Activated CD4-positive, alpha-beta T cell treated with anti-CD3 and anti-CD28 coated beads for 24 hours (primary cell): ENCODE measurements around the gene NFATC2.
"Not testable (repeated sequence)": the region's sequence is repeated elsewhere in the genome, so short reads cannot be mapped to it uniquely, and the experiment has no call there.

Source experiments
- DNase-seq, 2 donors: peaks; one replicate each; pipeline ENCODE4 v3.0.0-alpha.2; 2020; ENCODE audit warnings: low read depth in 2 of 2

The NFATC2 gene

DNA sequence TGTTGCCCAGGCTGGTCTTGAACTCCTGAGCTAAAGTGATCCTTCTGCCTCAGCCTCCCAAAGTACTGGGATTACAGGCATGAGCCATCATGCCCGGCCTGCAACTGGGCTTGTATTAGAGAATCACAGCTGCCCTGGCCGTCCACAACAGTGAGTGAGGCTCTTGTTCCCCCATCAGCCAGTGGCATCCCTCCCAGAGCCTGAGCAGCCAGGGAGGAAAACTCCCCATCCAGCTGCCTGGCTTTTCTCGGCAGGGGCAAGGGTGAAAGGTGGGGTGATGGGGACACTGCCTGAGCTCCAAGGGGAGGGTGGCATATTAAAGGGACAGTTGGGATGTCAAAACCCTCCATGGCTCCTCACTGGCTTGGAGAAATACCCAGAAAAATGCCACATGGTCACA is 185.6 kb downstream of the NFATC2 start:
- no peak for DNase-seq

DNA sequence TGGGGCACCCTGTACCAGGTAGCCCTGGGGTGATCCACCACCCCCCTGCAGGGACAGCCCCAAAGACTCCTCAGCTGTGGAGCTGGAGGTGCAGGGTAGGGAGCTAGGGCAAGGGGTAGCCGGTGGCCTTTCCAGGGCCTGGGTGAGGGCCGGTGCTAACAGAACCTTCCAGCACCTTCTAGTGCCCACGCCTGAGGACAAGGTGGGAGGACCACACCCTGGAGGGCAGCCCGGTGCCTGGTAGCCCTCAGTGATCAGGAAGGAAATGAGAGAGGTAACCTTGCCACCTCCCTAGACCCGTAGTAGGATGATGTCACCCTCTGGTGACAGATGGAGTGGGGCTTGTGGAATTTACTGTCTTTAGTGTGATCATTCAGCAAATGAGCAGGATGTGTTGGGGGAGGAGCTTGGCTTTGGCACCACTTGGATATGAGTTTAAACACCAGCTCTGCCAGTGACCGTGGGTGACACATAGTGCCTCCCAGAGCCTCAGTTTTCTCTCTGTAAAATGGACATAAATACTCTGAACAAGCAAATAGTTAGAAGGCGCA is 187.7 kb downstream of the NFATC2 start:
- DNase-seq: no peak

DNA sequence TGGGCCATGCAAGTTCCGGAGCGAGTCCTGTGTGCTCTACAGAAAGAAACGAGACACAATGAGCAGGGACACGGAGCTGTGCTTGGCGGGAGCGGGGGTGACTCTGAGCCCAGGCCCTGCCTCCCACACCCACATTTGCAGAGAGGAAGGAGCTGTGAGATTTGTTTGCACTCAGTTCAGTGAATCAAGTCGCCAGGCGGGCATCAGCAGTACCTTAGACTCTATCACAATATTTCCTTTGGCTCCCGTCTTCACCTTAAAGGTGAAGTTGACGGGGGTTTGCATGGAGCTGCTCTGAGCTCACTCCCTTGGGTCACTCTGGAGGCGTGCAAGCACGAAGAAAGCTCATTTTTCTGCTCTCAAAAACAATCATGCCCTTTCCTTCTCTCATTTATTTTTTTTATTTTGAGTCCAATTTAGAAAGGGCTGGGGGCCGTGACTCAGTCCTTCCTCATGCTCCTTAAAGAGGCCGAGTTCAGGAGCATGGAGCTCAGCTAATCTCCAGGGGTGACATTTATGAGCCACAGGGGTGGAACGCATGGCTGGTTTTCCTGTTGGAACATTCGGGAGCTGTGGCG is 188.2 kb downstream of the NFATC2 start:
- no peak for DNase-seq

DNA sequence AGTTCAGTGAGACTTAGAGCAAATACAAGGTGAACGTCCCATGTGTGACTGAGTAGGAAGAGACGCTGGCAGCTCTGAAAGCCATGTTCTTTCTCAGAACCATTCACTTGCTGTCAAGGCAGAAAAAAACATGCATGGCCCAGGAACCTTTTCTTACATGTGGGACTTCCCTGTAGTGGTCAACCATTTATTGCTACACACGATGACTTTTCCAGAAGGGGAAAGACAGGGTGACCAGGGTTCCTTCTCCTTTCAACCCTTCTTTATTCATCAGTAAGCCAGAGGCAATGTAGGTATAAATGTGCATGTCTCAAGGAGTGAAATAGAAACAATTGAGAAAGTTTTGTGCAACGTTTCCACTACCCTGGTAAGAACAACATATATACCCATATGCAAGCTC is 189.0 kb downstream of the NFATC2 start:
- DNase-seq: no peak

DNA sequence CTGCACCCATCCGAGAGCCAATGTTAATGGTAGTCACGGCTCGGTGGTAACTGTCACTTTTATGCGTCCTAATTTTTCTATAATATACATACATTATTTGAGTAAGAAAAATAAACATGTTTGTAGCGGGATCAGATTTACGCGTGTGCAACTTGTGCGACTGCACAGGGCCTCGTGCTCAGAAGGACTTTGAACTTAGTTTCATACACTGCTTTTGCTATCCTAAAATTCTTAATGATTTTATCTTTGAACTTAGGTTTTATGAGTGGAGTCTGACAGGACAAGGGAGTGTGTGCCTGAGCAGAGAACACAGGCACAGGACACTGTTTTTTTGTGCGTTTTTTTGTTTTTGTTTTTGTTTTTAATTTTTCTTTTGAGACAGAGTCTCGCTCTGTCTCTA is 189.7 kb downstream of the NFATC2 start:
- DNase-seq: no peak

DNA sequence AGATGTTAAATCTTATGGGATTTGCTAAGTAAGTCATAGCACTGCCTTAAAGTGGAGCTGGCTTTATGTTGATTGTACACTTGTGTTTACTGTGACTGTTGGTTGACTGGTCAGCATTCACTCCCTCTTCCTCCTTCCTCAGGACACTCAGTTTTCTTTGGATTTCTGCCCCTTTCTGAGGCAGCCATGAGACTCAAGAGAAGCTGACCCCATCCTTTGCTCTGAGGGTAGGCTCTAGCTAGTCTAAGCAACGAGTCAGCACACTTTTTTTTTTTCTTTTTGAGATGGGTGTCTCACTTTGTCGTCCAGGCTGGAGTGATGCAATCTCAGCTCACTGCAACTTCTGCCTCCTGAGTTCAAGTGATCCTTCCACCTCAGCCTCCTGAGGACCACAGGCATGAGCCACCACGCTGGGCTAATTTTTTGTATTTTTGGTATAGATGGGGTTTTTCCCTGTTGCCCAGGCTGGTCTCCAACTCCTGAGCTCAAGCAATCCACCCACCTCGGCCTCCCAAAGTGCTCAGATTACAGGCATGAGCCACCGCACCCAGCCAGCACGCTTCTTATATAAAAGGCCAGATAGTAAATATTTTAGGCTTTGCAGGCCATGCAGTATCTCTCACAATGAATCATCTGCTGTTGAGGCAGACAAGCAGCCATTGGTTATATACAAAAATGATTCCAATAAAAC is 191.4 kb downstream of the NFATC2 start:
- no peak for DNase-seq

DNA sequence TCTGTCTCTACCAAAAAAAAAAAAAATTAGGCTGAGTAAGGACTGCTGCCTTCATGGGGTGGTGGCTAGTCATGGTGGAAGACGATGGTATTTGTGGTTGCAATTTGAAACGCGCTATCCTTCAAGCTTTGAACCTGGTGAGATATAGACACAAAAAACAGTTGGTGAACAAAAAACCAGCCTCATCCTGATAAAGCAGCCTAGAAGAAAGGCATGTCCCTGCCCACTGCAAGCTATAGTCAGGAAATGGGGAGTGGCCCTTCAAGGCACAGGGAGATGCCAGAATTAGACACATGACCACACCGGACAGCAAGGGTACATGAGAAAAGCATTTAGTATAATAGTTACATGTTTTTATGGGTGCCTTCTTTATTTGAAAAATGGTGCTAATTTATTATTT is 193.6 kb downstream of the NFATC2 start:
- no peak for DNase-seq

DNA sequence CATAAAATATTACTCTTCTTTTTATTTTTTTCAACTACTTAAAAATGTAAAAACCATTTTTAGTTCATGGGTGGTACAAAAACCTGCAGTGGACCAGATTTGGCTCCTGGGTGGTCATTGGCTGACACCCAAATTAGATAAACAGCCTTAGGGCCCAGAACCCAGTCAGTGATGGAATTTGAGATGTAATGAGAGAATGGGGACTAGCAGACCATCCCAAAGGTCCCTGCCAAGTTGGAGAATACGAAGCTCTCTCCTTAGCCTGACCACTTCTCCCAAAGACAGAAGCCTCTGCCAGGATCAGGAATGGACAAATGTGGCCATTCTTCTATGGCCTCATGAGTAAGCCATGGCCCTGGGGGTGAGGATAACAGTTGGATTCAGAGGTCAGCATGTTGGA is 194.7 kb downstream of the NFATC2 start:
- no peak for DNase-seq

DNA sequence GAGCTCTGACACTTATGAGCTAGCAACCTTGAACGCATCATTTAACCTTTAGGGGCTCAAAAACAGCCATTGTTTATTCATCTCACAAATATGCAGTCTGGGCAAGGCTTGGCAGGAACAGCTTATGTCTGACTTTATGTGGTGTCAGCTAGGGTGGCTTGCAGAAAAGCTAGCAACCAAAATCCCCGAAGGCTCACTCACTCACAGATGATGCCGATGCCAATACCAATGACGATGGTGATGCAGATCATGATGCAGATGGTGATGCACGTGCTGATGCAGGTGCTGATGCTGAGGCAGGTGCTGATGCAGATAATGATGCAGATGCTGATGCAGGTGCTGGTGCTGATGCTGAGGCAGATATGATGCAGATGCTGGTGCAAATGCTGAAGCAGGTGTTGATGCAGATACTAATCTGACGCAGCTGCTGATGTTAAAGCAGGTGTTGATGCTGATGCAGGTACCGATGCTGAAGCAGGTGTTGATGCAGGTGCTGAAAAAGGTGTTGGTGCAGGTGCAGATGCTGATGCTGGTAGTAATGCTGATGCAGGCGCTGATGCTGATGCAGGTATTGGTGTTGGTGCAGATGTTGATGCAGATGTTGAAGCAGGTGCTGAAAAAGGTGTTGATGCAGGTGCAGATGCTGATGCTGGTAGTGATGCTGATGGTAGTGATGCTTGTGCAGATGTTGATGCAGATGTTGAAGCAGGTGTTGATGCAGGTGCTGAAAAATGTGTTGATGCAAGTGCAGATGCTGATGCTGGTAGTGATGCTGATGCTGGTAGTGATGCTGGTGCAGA is 195.6 kb downstream of the NFATC2 start:
- no peak for DNase-seq

DNA sequence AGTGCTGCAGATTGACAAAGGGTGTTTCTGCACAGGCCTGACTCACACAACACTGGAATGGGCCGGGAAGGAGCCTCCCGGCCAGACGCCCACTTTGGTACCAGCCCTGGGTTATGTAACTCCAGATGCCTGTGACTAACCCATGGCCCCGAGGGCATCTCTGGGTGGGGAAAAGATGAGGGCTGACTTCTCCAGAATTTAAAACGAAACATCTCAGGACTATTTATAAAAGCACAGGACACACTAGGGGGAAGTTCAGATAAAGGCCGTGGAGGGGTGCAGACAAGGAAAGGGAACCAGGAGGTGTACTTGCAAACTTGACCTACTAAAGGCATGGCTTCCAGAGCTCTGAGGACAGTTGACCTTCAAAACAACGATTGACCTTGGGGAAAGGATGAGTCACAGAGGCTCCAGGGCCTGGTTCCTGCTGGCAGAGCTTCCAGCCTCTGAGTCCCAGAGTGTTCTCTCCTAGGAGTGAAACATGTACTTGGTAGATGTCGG is 196.9 kb downstream of the NFATC2 start:
- no peak for DNase-seq

DNA sequence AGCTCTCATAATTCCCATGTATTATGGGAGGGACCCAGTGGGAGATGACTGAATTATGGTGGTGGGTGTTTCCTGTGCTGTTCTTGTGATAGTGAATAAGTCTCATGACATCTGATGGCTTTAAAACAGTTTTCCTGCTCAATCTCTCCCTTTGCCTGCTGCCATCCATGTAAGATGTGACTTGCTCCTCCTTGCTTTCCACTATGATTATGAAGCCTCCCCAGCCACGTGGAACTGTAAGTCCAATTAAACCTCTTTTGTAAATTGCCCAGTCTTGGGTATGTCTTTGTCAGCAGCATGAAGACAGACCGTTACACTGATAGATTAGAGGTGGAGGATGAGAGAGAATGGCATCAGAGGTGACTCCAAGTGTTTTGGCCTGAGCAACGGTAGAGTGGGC is 198.7 kb downstream of the NFATC2 start:
- not testable (repeated sequence) for DNase-seq

DNA sequence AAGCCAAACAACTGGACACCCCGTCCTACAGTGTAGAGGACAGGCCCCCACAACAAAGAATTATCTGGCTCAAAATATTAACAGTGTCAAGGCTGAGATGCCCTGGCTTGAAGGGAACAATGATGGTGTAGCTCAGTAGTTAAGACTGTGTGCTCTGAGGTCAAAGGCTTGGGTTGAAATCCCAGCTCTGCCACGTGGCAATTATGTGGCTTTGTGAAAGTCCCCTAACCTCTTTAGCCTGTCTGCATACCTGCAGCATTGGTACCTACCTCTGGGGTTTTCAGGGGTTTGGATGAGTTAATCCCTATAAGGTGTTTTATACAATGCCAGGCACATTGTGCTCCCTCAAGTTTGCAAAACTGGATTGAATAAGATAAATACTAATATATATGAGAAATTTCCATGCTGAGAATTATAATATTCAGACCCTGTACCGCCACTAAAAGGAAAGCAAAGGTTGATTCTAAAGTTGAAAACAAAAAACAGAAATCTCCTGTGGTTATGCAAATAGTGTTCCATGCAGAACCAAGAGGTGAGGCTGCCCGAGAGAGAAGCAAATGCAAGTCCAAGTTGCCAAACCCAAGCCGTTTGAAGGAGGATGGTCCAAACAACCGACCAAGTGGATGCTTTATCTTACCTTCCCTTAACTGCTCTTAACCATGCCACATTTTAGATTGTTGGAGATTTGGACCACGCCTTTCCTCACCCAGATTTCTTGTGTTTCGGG is 199.8 kb downstream of the NFATC2 start:
- no peak for DNase-seq

DNA sequence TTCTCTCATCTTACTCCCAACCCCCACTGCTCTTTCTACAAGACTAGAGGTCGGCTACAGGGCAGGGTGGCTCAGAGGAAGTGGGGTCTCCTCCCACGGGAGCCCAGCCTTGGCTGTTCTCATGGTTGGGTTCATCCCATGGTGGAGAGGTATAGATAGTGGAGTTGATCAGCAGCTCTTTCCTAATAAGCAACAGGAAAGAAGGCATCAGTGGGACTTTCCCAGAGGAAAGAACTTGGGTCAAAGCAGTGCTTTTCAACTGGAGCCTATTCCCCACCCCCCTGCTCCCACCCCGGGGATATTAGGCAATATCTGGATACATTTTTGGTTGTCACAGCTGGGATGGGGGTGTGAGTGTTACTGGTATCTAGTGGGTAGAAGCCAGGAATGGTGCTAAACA is 200.9 kb downstream of the NFATC2 start:
- no peak for DNase-seq

DNA sequence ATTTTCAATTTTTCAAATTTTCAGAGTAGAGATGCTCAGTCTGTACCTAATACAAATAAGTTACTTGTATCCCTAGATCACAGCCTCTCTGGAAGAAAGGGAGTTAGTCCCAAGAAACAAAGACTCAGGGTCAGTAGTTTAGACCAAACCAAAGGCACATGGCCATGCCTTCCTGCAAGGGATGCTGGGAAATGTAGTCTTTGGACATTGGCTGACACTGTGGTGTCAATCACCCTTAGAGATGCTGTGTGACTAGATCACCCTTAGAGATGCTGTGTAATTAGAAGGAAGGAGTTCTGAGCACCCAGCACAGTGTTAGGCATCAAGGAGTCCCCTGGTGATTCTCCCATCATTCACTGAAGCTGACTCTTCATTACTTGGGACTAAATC is 202.1 kb downstream of the NFATC2 start:
- DNase-seq: no peak

DNA sequence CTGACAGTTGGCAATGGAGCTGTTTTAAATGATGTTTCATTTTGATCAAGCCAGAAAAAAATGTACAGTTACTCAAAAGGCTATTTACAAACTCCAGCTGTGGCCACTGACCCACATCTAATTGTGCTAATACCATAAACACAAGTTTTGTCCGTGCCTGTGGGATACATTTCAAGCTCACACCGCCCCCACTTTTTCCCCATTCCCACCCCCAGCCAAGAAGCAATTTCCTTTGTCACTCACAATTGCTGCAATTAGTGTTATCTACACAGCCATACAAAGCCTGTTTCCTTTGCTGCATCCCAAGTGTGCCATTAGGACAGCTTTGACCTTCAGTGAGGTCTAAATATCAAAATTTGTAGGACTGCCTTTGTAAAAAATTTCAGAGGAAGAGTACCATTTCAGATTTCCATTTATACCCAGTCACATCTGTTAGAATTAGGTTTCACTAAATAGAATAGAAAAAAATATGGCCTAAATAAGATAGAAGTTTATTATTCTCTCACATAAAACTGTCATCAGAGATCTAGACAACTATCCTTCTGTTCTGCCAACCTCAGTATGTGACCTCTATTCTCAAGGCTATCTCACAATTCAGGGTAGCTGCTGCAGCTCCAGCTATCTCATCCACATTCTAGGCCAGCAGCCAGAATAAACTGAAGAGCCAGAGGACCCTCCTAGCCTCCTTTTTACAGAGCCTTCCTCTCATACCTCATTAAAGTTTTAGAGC is 202.6 kb downstream of the NFATC2 start:
- DNase-seq: no peak

DNA sequence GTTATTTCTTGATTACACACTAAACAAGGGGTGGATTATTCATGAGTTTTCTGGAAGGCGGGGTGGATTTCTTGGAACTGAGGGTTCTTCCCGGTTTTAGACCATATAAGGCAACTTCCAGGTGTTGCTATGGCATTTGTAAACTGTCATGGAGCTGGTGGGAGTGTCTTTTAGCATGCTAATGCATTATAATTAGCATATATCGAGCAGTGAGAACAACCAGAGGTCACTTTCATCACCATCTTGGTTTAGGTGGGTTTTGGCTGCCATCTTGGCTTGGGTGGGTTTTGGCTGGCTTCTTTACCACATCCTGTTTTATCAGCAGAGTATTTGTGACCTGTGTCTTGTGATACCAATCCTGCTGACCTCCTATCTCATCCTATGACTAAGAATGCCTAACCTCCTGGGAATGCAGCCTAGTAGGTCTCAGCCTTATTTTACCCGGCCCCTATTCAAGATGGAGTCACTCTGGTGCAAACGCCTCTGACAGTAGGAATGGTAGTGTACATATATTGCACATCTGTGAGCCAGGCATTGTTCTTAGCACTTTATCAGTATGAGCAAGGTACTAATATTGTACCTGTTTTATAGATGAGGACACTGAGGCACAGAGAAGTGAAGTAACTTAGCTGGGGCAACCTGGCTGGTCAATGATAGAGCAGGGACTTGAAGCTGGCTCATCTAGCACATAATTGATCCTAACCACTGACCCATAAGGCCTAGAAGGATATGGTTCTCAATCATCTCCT is 203.7 kb downstream of the NFATC2 start:
- DNase-seq: no peak

DNA sequence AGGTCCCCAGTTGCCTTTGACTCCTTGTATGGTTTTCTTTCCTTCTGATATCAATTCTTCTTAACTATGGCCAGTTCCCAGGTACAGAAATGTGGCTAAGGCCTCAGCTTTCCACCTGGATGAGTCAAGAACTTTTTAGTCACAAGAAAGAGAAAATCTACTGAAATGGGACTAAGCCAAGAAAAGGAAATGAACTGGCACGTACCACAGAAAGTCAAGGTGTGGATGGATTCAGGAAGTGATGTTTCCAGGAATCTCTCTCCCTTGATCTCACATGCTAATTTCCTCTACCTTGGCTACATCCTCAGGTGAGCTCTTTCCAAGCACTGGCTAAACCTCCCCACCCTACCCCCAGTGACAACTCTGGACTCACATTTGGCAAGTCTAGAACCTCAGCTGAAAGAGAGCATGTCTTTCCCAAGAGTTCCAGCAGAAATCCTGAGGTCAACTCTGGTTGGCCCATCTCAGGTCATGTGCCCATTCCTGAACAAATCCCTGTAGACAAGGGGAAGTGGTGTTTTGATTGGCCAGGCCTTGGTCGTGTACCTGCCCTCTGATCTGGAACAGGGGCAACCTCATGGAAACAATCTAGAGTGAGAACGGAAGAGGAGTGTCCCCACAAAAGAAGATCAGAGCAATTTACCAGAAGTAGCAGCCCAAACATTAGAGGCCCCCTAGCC is 205.3 kb downstream of the NFATC2 start:
- DNase-seq: no peak
